Measurements from ENCODE around the gene VILL. TPM values are rescaled to one million over a fixed set of nuclear protein-coding genes. Genes with fewer than 3 reads are reported as not detected.

VILL gene
- total RNA-seq, 1 donor from 2014 or later = 2.3 TPM

DNA sequence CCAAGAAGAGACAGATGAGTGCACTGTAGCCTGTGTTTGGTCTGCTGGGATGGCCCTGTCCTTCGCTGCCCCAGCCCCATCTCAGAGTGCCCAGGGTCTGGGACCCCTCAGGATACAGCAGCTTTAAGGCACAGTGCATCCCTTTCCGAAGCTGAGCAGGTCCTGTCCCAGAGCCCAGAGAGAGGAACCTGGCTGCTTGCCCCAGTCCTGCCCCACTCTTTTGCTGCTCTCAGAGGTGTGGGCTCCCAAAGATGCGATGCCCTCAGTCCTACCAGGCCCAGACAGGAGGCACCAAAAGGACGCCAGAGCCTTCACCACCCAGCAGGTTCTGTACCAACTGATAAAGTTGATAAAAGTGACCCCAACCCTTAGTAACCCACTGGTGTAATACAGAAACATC is 30.6 kb downstream of the VILL start:
- Mint-ChIP-seq H3K27ac (ENCODE audit: unreplicated experiment) (no peak overlapping the region), H3K36me3 (ENCODE audit: unreplicated experiment) (peaks cover 16% of the 10 kb centered on the region), H3K27me3 (ENCODE audit: unreplicated experiment) (no peaks in the 10 kb centered on the region), H3K9me3 (ENCODE audit: unreplicated experiment) (peaks cover 5% of the 10 kb centered on the region), H3K4me3 (ENCODE audit: unreplicated experiment) (no peak overlapping the region), H3K4me1 (ENCODE audit: unreplicated experiment) (peaks cover 26% of the 10 kb centered on the region)
- DNase-seq (ENCODE audit: extremely low spot score, unreplicated experiment) = no peak
- TF ChIP-seq, protein P1, sequence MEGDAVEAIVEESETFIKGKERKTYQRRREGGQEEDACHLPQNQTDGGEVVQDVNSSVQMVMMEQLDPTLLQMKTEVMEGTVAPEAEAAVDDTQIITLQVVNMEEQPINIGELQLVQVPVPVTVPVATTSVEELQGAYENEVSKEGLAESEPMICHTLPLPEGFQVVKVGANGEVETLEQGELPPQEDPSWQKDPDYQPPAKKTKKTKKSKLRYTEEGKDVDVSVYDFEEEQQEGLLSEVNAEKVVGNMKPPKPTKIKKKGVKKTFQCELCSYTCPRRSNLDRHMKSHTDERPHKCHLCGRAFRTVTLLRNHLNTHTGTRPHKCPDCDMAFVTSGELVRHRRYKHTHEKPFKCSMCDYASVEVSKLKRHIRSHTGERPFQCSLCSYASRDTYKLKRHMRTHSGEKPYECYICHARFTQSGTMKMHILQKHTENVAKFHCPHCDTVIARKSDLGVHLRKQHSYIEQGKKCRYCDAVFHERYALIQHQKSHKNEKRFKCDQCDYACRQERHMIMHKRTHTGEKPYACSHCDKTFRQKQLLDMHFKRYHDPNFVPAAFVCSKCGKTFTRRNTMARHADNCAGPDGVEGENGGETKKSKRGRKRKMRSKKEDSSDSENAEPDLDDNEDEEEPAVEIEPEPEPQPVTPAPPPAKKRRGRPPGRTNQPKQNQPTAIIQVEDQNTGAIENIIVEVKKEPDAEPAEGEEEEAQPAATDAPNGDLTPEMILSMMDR (IDR thresholded peaks at IDR 0.05) = no peak

DNA sequence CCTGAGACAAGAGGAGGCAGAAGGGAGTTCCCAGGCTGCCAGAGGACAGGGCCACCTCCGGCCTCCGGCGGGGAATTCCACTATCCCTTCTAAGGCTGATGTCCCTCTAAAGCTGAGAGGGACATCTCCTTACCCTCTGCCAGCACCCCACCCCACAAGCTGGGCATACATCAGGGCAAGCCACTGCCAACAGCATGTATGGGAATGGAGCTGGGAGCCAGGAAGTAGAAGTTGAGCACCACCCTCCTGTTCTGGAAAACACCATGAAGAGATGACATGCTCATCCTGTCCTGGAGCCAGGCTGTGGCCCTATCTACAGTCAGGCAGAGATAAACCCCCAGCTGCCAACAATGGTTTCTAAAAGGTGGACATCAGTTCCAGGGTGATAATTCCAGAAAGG is 31.7 kb downstream of the VILL start:
- Mint-ChIP-seq H3K9me3 (ENCODE audit: unreplicated experiment) (no peaks in the 10 kb centered on the region), H3K27ac (ENCODE audit: unreplicated experiment) (no peak overlapping the region), H3K4me1 (ENCODE audit: unreplicated experiment) (peaks cover 24% of the 10 kb centered on the region), H3K27me3 (ENCODE audit: unreplicated experiment) (no peaks in the 10 kb centered on the region), H3K36me3 (ENCODE audit: unreplicated experiment) (peaks cover 8% of the 10 kb centered on the region), H3K4me3 (ENCODE audit: unreplicated experiment) (no peak overlapping the region)
- no peak for DNase-seq (ENCODE audit: extremely low spot score, unreplicated experiment)
- TF ChIP-seq, protein P1 (IDR thresholded peaks at IDR 0.05) = no peak

DNA sequence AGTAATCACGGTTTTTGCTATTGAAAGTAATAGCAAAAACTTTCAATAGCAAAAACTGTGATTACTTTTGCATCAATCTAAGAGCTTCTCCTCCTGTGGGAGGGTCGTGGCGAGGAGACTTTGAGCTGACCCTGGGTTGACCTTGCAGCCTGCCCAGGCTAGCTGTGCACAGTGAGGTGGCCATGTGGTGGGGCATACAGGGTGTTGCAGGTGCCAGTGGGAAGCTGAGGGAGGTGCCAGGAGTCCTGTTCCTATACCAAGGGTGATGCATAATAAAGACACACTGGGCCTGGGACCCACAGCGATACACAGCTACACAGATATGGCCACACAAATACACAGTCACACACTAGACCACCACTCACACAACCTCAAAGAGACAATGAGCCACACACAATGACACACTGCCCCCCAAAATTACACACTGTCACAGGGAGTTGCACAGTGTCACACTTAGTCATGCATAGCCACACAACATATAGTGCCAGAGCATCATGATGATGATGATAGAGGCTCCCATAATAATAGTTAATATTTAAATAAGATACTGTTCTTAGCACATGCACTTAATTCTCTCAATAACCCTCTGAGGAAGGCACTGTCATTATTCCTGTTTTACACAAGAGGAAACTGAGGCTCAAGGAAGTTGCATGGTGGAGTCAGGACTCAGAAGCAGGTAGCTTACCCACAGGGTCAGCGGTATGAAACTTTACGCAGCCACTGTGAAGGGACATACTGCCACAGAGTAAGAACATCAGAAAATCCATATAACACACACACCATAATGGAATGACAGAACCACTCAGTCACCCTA is 32.5 kb downstream of the VILL start:
- no peak for DNase-seq (ENCODE audit: extremely low spot score, unreplicated experiment)
- TF ChIP-seq, protein P1 (IDR thresholded peaks at IDR 0.05) = no peak
- Mint-ChIP-seq H3K4me1 (ENCODE audit: unreplicated experiment) (peaks cover 17% of the 10 kb centered on the region), H3K27me3 (ENCODE audit: unreplicated experiment) (no peaks in the 10 kb centered on the region), H3K27ac (ENCODE audit: unreplicated experiment) (no peak overlapping the region), H3K36me3 (ENCODE audit: unreplicated experiment) (peaks cover 8% of the 10 kb centered on the region), H3K4me3 (ENCODE audit: unreplicated experiment) (peak overlapping the region; percentile 97), H3K9me3 (ENCODE audit: unreplicated experiment) (no peaks in the 10 kb centered on the region)

- Mint-ChIP-seq H3K27me3 (ENCODE audit: unreplicated experiment) (no peaks in the 10 kb centered on the region), H3K27ac (ENCODE audit: unreplicated experiment) (no peak overlapping the region), H3K9me3 (ENCODE audit: unreplicated experiment) (no peaks in the 10 kb centered on the region), H3K4me3 (ENCODE audit: unreplicated experiment) (no peak overlapping the region), H3K36me3 (ENCODE audit: unreplicated experiment) (no peaks in the 10 kb centered on the region), H3K4me1 (ENCODE audit: unreplicated experiment) (peaks cover 30% of the 10 kb centered on the region)
- TF ChIP-seq, protein P1 (IDR thresholded peaks at IDR 0.05) = no peak
- no peak for DNase-seq (ENCODE audit: extremely low spot score, unreplicated experiment)
Observed at GRCh38 chr3:38026856-38027255, 36.3 kb downstream of the VILL start.

All from osteocyte (in vitro differentiated cells).